ENCODE data around the gene PTPRR.
A peak's percentile ranks its signal among the peaks of the same experiment; 100 is the strongest.
"Not testable (repeated sequence)": the region's sequence is repeated elsewhere in the genome, so short reads cannot be mapped to it uniquely, and the experiment has no call there.

PTPRR gene

DNA sequence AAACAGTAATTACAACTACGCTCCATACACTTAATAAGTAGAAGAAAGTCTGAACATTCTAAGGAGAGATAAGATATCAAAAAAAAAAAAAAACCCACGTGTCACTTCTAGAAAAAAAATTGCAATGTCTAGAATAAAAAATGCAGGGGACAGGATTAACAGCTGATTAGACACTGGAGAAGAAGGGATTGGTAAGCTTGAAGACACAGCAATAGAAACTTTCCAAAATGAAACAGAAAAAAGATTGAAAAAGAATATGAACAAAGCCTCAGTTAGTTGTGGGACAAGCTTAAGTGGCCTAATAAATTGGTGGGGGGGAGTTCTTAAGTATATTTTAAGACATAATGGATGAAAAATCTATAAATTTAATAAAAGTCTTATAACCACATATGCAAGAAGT, 105.5 kb downstream of the PTPRR start:
- H3K27ac ChIP-seq: no peak overlapping the region
- TF ChIP-seq, protein P1, sequence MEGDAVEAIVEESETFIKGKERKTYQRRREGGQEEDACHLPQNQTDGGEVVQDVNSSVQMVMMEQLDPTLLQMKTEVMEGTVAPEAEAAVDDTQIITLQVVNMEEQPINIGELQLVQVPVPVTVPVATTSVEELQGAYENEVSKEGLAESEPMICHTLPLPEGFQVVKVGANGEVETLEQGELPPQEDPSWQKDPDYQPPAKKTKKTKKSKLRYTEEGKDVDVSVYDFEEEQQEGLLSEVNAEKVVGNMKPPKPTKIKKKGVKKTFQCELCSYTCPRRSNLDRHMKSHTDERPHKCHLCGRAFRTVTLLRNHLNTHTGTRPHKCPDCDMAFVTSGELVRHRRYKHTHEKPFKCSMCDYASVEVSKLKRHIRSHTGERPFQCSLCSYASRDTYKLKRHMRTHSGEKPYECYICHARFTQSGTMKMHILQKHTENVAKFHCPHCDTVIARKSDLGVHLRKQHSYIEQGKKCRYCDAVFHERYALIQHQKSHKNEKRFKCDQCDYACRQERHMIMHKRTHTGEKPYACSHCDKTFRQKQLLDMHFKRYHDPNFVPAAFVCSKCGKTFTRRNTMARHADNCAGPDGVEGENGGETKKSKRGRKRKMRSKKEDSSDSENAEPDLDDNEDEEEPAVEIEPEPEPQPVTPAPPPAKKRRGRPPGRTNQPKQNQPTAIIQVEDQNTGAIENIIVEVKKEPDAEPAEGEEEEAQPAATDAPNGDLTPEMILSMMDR (conservative IDR thresholded peaks at IDR 0.05): no peak

DNA sequence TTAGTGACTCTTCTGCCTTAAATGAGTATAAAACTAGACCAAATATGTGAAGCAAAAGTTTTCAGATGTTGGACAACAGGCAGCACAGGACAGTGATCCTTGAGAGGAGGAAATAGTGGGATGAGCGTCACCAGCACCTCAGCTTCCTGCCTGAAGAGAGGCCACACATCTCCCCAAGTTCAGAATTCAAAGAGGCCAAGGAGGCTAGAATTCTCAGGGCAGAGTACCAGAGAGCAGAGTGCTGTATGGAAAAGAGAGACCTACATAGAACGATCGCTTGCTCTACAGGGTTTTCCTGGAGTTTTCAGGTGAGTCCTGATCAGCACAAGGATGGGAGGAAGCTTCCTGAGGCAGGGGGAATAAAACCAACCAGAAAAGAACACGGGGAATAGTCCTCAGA, 107.0 kb downstream of the PTPRR start:
- TF ChIP-seq, protein P1 (conservative IDR thresholded peaks at IDR 0.05): no peak
- H3K27ac ChIP-seq: no peak overlapping the region

DNA sequence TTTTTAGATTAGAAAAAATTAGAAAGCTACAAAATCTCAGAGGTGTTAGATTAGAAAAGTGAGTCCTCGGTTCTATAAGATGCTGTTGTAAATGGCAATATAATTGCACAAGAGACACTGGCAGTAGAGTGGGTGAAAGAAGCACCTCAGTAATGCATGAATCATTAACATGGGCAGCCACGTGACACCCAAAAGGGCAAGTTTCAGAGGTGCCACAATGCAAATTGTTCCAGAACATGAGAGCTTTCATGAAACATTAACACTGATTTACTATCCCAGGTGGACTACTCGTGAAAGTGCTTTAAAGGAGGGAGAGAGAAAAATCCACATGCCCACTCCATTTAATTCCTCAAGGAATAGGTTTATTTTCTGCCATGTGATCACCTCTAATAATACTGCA, 108.4 kb downstream of the PTPRR start:
- peak overlapping the region; percentile 55; the same call in 1 of the 2 replicates for H3K27ac ChIP-seq
- TF ChIP-seq, protein P1 (conservative IDR thresholded peaks at IDR 0.05): no peak

DNA sequence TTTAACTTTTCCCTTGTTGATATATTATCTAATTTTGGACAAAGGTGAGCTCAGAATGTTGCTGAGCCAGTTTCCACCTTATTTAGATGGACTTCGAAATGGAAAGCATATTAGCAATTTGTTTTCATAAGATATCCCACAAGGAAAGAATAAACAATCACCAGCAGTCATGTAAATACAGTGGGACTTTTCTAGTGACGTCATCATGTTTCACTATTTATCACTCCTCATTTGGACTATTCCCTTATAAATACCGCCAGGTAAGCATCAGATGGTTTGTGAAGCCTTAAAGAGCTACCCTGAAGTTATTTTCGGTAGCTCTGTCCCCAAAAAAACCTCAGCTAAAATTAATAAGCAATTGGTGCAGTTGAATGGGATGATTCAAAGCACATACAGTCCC, 110.7 kb downstream of the PTPRR start:
- H3K27ac ChIP-seq: peak overlapping the region; percentile 55
- TF ChIP-seq, protein P1 (conservative IDR thresholded peaks at IDR 0.05): no peak

DNA sequence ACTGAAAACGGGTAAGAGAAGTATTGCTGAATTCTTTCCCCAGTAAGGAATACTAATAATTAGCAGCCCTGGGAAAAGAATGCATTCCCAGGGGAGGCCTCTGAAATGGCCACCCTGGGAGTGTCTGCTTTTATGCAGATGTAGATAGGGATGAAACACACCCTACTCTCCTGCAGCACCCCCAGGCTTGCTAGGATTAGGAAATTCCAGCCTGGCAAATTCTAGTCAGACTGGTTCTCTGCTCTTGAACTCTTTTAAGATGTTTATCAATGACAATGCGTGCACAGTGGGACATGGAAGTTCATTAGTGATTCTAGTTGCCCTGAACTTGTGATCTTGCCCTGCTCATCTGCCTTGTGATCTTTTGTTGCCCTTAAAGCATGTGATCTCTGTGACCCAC, 112.5 kb downstream of the PTPRR start:
- H3K27ac ChIP-seq: not testable (repeated sequence)

DNA sequence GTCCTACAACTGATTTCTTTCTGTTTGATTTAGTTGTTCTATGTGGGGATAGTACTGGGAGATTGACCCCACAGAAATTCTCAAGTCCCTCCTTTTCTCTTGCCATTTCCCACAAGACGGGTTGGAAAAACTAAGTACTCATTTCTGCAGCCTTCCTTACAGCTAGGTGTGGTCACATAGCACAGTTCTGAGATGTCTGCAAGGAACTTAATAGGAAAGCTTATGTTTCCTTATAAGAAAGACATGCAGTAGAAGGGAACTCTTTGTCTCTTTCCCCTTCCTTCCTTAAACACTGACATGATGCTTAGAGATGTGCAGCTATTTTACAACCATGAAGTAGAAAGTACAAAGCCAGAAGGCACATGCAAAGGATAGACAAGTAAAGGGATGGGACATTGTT, 113.7 kb downstream of the PTPRR start:
- H3K27ac ChIP-seq: no peak overlapping the region
- TF ChIP-seq, protein P1 (conservative IDR thresholded peaks at IDR 0.05): no peak

DNA sequence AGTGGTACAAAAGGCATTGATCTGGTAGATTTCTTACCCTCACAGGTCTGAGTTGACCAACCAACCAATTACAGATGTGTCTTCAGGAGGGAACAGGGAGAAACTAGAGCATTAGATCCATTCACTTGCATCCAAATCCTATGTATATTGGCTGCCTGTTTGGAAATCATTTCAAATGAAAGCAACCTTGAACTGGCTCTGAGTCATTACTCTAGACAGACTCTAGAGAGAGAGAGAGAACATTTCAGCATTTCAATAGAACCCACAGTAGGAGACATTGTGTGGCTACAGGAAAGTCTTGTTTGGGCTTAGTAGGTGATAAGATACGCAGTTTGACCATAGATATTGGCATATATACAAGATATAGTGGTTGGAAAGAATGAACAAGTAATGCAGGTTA, 114.5 kb downstream of the PTPRR start:
- TF ChIP-seq, protein P1 (conservative IDR thresholded peaks at IDR 0.05): no peak
- no peak overlapping the region for H3K27ac ChIP-seq

DNA sequence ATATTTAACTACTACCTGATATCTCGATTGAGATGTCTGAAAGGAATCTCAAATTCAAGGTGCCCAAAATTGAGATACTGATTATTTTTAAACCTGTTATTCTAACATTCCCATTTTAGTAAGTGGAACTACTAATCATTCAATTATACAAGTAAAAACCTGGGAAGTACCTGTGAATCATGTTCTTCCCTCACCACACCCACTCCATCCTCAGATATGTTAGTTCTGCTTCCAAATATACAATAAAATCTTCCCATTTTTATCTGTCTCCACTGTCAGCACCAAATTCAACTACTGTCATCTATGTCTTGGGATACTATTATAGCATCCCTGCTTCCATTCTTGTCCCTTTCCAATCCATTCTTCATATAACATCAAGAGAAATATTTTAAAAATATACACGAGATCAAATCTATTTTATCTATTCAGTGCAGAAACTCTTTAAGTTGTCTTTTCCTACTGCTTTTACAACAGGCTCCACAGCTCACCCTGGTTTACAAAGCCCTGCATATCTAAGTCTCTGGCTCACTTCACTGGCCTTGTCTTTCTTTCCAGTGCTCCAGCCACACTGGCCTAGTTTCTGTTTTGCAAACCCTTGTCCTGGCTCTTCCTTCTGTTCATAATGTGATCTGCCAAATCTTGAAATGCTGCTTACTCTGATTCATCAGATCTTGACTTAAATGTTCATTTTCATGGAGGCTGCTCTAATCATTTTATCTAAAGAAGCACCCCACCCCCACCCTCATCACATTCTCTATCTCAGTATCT, 122.3 kb downstream of the PTPRR start:
- TF ChIP-seq, protein P1 (conservative IDR thresholded peaks at IDR 0.05): no peak
- no peak overlapping the region for H3K27ac ChIP-seq
